ES-I3 (cell line): ENCODE results near the gene RPH3AL.
"Not testable (repeated sequence)": the region's sequence is repeated elsewhere in the genome, so short reads cannot be mapped to it uniquely, and the experiment has no call there.

Source experiments
- H3K36me3 ChIP-seq: 2 replicates; pipeline ENCODE4 v1.6.1; 2013; ENCODE audit warnings: mild to moderate bottlenecking, low read length, control low read depth, moderate library complexity; ENCODE audit not compliant: insufficient read depth
- H3K4me1 ChIP-seq: 2 replicates; pipeline ENCODE4 v1.6.1; 2013; ENCODE audit warnings: mild to moderate bottlenecking, control low read depth, low read length; ENCODE audit not compliant: insufficient read depth
- H3K9ac ChIP-seq: 2 replicates; pipeline ENCODE4 v1.6.1; 2013; ENCODE audit warnings: low read depth, mild to moderate bottlenecking, low read length, moderate library complexity
- H3K9me3 ChIP-seq: 2 replicates; pipeline ENCODE4 v1.6.1; 2013; ENCODE audit warnings: mild to moderate bottlenecking, low read length, moderate library complexity; ENCODE audit not compliant: control insufficient read depth, insufficient read depth

RPH3AL gene

DNA sequence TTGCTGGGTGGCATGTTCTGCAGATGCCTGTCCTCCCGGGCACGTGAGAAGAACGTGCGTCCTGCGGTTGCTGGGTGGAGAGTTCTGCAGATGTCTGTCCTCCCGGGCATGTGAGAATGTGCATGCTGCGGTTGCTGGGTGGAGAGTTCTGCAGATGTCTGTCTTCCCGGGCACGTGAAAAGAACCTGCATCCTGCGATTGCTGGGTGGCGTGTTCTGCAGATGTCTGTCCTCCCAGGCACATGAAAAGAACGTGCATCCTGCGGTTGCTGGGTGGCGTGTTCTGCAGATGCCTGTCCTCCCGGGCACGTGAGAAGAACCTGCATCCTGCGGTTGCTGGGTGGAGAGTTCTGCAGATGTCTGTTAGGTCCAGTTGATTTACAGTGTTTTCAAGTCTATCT lies 15.0 kb upstream of the RPH3AL start:
- H3K4me1 ChIP-seq, H3K9ac ChIP-seq, H3K36me3 ChIP-seq, H3K9me3 ChIP-seq: not testable (repeated sequence)

DNA sequence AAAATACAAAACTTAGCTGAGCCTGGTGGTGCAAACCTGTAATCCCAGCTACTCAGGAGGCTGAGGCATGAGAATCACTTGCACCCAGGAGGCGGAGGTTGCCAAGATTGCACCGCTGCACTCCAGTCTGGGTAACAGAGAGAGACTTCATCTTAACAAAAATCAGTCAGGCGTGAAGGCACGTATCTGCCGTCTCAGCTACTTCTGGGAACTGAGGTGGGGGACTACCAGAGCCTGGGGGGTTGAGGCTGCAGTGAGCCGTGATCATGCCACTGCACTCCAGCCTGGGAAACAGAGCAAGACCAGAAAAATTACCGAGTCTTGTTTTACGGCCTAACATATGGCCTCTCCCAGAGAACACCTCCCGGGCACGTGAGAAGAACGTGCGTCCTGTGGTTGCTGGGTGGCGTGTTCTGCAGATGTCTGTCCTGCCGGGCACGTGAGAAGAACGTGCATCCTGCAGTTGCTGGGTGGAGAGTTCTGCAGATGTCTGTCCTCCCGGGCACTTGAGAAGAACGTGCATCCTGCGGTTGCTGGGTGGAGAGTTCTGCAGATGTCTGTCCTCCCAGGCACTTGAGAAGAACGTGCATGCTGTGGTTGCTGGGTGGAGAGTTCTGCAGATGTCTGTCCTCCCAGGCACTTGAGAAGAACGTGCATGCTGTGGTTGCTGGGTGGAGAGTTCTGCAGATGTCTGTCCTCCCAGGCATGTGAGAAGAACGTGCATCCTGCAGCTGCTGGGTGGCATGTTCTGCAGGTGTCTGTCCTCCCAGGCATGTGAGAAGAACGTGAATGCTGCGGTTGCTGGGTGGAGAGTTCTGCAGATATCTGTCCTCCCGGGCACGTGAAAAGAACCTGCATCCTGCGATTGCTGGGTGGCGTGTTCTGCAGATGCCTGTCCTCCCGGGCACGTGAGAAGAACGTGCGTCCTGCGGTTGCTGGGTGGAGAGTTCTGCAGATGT lies 14.3 kb upstream of the RPH3AL start:
- not testable (repeated sequence) for H3K9me3 ChIP-seq, H3K9ac ChIP-seq, H3K36me3 ChIP-seq, H3K4me1 ChIP-seq

DNA sequence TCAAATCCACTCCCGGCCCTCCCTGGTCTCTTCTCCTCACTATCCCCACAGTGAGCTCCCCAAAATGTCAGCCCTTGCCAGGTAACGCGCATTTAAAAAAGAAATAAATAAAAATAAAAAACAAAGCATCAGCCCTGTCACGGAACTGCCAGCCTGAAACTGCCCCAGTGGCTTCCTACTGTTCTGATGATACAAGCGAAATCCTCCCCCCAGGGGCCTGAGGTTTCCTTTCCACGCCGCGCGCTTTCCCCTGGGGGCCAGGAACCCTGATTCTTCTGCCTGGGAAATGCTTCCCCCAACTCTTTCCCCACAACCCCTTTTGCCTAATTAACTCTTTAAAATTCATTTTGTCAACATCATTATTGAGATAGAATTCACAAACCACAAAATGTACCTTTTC lies 12.2 kb upstream of the RPH3AL start:
- H3K4me1 ChIP-seq = no peaks in the 10 kb centered on the region

DNA sequence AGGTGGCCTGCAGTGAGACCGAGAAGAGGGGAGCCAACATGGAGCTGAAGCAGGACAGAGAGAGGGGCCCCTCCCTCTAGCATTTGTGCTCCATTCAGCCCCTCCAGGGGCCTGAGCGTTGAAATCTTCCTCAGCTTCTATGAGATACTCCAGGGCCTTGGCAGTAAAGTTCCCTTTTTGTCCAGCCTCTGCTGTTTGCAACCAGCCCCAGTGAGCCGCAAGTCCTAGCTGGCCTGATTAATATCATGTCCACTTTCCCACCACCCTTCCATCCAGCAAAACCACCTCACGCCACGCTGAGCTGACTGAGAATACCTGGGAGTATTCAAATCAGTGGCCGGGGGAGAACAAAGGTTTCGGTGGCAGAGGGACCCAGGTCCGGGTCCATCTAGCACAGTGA lies 11.7 kb upstream of the RPH3AL start:
- H3K4me1 ChIP-seq = no peaks in the 10 kb centered on the region
- no peak overlapping the region for H3K9ac ChIP-seq
- no peaks in the 10 kb centered on the region; the same call in 1 of the 2 replicates for H3K9me3 ChIP-seq
- no peaks in the 10 kb centered on the region for H3K36me3 ChIP-seq

More for the DNA sequence above, 12.2 kb upstream of the RPH3AL start:
- Histone ChIP-seq H3K9ac (no peak overlapping the region), H3K36me3 (no peaks in the 10 kb centered on the region), H3K9me3 (no peaks in the 10 kb centered on the region; the same call in 1 of the 2 replicates)

DNA sequence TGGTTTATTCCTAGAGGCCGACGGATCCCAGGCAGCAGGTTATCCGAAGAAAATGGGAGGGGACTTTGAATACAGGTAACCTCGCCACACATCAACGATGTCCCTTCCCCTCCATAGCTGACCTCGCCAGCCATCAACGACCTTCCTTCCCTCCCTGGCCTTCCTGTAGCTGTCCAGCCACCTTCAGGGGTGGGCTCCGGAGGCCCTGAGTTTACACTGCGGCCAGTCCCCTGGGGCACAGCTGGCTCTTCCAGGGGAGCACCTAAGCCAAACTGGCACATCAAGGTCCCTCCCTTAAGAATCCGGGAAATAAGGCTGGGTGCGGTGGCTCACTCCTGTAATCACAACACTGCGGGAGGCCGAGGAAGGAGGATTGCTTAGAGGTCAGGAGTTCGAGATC lies 10.1 kb upstream of the RPH3AL start:
- Histone ChIP-seq H3K9ac (no peak overlapping the region), H3K4me1 (peaks cover under 1% of the 10 kb centered on the region; the same call in 1 of the 2 replicates), H3K9me3 (no peaks in the 10 kb centered on the region), H3K36me3 (no peaks in the 10 kb centered on the region)

DNA sequence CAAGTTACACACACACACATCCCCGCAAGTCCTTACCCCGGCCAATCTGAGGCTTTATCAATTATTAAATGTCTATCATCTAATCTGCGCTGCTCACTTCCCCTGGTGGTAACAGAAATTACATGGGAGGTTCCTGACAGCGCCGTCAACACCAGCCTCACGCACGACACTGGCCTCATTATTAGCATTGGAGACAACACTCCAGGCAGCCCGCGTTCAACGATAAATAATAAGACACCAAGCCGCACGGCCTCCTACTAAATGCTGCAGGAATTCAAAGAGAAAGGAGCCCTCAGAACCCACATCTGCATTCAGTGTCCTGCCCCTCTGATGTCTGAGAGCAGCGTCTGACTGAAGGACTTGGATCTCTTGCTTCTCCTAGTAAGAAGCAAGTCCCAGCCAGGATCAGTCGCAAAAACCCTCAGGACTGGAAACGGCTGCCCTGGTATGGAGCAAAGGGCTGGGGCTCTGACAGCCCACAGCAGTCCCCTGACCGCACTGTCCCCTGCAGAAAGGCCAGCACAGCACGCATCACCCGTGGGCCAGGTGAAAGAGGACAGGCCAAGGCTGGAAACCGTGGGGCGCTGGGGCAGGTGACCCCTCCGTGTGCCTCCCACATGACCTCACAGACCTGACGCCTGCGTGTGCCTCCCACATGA lies 7.6 kb upstream of the RPH3AL start:
- Histone ChIP-seq H3K9me3 (no peaks in the 10 kb centered on the region), H3K9ac (no peak overlapping the region), H3K4me1 (peaks cover 3% of the 10 kb centered on the region; the same call in 1 of the 2 replicates), H3K36me3 (no peaks in the 10 kb centered on the region)

DNA sequence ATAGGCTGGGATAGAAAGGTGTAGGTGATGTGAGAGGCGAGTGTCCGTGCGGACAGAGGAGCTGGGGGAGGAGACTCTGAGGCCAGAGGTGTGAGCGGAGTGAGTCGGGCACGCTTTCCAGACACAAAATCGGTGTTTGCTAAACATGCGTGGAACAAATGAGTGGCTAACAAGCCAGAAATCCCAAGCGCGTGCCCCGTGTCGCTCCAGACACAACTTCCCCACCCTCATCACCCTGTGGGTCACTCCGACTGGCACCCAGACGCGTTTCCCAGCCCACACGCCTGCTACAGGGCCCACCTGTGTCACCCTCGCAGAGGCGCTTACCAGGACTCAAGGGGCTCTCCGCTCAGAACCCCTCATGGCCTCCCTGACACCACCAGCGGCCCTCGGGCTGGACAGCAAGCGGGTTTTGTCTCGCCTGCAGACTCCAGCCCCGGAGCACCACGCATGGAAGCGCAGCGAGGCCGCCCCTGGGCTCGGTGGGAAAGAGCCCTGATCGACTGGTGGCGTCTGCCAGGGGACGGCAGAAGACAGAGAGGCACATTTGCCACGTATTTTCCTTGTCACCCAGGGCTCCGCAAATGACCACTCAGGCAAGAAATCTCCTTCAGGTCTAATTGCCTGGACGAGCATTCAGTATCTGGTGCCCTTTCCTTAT lies 6.0 kb upstream of the RPH3AL start:
- Histone ChIP-seq H3K9me3 (no peaks in the 10 kb centered on the region), H3K9ac (no peak overlapping the region), H3K4me1 (peaks cover 3% of the 10 kb centered on the region; the same call in 1 of the 2 replicates), H3K36me3 (no peaks in the 10 kb centered on the region)

DNA sequence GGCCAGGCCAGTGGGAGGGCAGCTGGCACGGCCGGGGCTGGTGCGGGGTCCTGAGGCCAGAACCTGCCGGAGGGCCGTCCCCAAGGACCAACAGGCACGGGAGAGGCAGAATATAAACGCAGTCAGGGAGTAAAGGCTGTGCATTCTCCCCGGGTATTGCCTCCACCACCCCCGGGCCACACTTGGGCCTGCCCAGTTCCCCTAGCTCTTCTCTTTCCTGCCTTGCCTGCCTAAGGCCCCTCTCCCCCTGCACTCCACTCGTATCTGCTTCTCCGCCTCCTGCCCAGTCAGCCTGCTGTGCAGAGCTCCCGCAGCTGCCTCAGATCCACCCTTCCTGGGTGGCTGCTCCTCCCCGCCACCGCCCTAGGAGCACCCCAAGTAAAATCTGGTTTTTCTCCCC lies 5.0 kb upstream of the RPH3AL start:
- Histone ChIP-seq H3K36me3 (no peaks in the 10 kb centered on the region), H3K9me3 (no peaks in the 10 kb centered on the region), H3K9ac (no peak overlapping the region), H3K4me1 (peaks cover 10% of the 10 kb centered on the region; the same call in 1 of the 2 replicates)

DNA sequence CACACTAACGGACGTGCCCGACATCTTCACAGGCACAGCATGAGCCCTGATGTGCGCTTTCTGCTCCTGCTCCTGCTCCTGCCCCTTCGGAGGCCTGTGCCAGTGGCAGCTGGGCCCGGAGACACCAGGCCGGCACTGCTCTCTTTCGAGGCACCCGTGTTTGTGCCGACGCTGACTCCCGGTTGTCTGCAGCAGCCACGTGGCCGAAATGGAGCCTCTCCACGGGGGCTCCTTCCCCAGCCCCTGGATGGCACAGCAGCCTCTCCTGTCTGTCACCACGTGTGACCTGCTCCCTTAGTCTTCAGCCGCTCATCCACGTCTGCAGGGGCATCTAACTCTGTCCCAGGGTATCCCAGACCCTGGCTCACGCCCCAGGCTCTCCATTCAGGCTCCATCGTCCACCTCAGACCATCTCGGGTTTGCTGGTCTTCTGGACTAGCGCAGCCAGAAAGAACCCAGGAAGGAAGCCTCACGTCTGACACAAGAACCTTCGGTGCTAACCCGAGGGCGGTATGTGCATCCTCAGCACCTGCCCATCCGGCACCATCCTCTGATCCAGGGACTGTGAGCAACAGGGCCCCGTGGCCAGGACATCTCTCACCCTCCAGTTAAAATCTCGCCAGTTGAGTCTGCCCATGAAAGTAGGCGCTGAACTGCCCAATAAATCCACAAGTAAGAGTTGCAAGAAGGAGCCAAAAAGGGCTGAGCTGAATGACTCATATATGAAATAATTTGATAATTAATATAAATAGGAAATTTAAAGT lies 4.2 kb upstream of the RPH3AL start:
- Histone ChIP-seq H3K9ac (no peak overlapping the region), H3K9me3 (no peaks in the 10 kb centered on the region), H3K36me3 (no peaks in the 10 kb centered on the region), H3K4me1 (peaks cover 12% of the 10 kb centered on the region; the same call in 1 of the 2 replicates)

DNA sequence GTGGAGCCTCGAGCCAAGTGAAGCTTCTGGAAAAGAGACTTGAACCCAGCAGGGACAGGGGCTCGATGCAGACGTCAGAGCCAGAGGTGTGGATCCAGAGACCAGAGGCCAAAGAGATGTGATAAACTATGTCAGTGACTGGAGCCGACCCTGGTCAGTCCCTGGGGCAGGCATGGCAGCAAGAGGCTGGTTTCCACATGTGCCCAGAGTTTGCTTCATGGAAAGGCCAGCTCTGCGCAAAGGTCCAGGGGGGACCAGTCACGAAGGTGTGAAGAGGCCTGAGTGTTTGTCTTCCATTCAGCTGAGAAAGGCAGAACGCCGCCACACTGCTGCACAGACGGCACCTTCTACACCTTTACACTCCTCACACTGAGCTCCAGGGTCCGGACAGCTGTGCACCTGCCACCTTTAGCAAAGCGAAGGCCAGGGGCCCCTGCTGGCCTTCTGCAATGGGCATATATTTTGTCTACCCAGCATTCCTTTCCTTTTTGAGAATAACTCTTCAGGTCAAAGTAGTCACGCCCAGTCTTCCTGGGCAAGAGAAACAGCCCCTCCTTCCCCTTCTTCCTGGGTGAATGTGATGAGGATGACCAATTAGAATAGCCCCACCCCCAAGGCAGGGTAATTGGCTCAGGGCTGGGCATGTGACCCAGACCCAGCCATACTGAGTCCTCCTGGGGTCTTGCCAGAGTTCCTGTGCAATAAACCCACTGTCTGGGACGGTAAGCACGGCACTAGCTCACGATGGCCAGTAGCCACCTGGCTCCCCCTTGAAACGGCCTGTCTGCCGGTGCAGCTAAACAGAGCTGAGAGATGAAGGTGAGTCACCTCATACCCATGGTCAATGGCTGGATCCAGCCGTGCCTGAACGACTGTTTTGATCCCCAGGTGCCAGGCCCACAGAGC lies 2.3 kb upstream of the RPH3AL start:
- no peaks in the 10 kb centered on the region for H3K9me3 ChIP-seq
- no peak overlapping the region for H3K9ac ChIP-seq
- H3K36me3 ChIP-seq = no peaks in the 10 kb centered on the region
- peaks cover 12% of the 10 kb centered on the region; the same call in 1 of the 2 replicates for H3K4me1 ChIP-seq

DNA sequence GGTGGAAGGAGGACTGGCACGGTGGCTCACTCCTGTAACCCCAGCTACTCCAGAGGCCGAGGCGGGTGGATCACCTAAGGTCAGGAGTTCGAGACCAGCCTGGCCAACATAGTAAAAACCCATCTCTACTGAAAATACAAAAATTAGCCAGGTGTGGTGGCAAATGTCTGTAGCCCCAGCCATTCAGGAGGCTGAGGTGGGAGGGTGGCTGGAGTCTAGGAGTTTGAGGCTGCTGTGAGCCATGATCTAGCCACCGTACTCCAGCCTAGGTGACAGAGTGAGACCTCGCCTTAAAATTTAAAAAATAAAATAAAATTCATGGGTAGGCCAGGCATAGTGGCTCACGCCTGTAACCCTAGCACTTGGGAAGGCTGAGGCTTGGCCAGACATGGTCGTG lies 1.2 kb upstream of the RPH3AL start:
- H3K9me3 ChIP-seq = no peaks in the 10 kb centered on the region
- H3K4me1 ChIP-seq = peaks cover 12% of the 10 kb centered on the region; the same call in 1 of the 2 replicates
- H3K36me3 ChIP-seq = no peaks in the 10 kb centered on the region
- no peak overlapping the region for H3K9ac ChIP-seq

DNA sequence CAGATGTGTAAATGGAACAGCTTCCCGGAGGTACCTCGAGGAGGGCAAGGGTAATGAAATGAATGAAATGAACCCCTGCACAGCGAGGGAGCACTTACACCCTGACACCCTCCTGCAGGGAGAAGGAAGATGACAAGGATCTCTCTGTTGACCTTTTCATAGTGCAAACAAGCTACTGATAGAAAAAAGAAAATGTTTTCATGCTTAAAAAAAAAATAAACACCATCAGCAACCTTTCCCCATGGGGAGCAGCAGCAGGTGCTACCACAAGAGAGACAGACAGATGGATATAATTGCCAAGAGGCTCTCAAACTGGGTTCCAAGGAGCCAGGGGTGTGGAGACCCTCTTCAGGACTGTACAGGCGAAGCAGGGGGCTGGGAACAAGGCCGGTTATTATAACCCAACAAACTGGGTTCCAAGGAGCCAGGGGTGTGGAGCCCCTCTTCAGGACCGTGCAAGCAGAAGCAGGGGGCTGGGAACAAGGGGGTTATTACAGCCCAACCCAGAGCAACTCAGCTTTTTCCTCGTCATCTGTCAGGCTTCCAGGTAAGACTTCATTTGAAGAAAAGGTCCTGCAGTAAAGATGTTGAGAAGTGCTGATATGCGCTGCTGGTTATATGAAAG lies 718 bp upstream of the RPH3AL start:
- H3K9me3 ChIP-seq = no peaks in the 10 kb centered on the region
- peaks cover 12% of the 10 kb centered on the region; the same call in 1 of the 2 replicates for H3K4me1 ChIP-seq
- H3K36me3 ChIP-seq = no peaks in the 10 kb centered on the region
- H3K9ac ChIP-seq = no peak overlapping the region
